K562 (cell line): ENCODE measurements around the gene MGST3. TPM values are rescaled to one million over a fixed set of nuclear protein-coding genes. Genes with fewer than 3 reads are reported as not detected.

Experiments
- DACH1 ChIP-seq: fragments of 450-650 bp; IDR thresholded peaks from 2 replicates; pipeline ENCODE4 v1.6.1; 2018; ENCODE audit not compliant: partially characterized antibody
- HNRNPK ChIP-seq: fragments of 200-400 bp; formaldehyde crosslinking; IDR thresholded peaks from one replicate; pipeline ENCODE4 v1.6.1; 2018; ENCODE audit warnings: mild to moderate bottlenecking, low read depth, low read length; ENCODE audit not compliant: poor library complexity, severe bottlenecking
- HNRNPLL ChIP-seq: fragments of 200-400 bp; formaldehyde crosslinking; IDR thresholded peaks from 2 replicates; pipeline ENCODE4 v1.6.1; 2017; ENCODE audit warnings: low read length, low read depth, mild to moderate bottlenecking; ENCODE audit not compliant: poor library complexity, severe bottlenecking
- JUND ChIP-seq, 2 experiments: IDR thresholded peaks; 2 replicates in 1 of 2; 3 replicates in 1 of 2; pipeline ENCODE4 v1.6.1; 2011; ENCODE audit warnings: borderline replicate concordance in 2 of 2, low read depth in 2 of 2, low read length in 2 of 2, improper control_type of control experiment in 1 of 2, missing biosample characterization in 1 of 2, missing genetic modification characterization in 1 of 2, missing genetic modification reagents in 1 of 2
- KAT7 ChIP-seq: sonication (generic); formaldehyde crosslinking; IDR thresholded peaks from 2 replicates; pipeline ENCODE4 v1.8.0; 2022; ENCODE audit warnings: missing genetic modification reagents, mild to moderate bottlenecking, borderline replicate concordance
- LCOR ChIP-seq: sonication (generic); formaldehyde crosslinking; IDR thresholded peaks from 2 replicates; pipeline ENCODE4 v1.8.0; 2022; ENCODE audit warnings: mild to moderate bottlenecking, missing genetic modification reagents
- MAZ ChIP-seq, 2 experiments: fragments of 450-650 bp in 1 of 2; sonication (generic) in 1 of 2; formaldehyde crosslinking; IDR thresholded peaks in 1 of 2; conservative IDR thresholded peaks in 1 of 2; 2 replicates each; pipeline versions ENCODE4 v1.4.0 to v1.5.0; 2020; ENCODE audit warnings: mild to moderate bottlenecking in 1 of 2, missing genetic modification reagents in 1 of 2
- SMARCA4 ChIP-seq: fragments of 450-650 bp; IDR thresholded peaks from 2 replicates; pipeline ENCODE4 v1.6.1; 2016
- TEAD4 ChIP-seq, 2 experiments: sonication (generic) in 1 of 2; formaldehyde crosslinking in 1 of 2; IDR thresholded peaks; 2 replicates each; pipeline versions ENCODE4 v1.6.1 to v1.8.0; 2012 to 2022; ENCODE audit warnings: borderline replicate concordance in 1 of 2, inconsistent platforms in 1 of 2, low read length in 1 of 2, mild to moderate bottlenecking in 1 of 2, missing genetic modification reagents in 1 of 2
- ZBTB5 ChIP-seq: fragments of 450-650 bp; IDR thresholded peaks from 2 replicates; pipeline ENCODE4 v1.6.1; 2017; ENCODE audit warnings: antibody characterized with exemption
- ZFP36 ChIP-seq: fragments of 150-350 bp; IDR thresholded peaks from 2 replicates; pipeline ENCODE4 v1.6.1; 2018; ENCODE audit warnings: low read length, low read depth; ENCODE audit not compliant: partially characterized antibody
- ZNF324 ChIP-seq: fragments of 250-450 bp; sonication (Bioruptor Pico); IDR thresholded peaks from 2 replicates; pipeline ENCODE4 v1.4.0; 2020; ENCODE audit warnings: mild to moderate bottlenecking
- polyA plus RNA-seq, 8 experiments: library from polyadenylated mRNA; depleted of rRNA in 4 of 8; stranded (reverse) in 5 of 8; unstranded in 3 of 8; fragments of >200 nt; fragmentation: Nextera tagmentation in 2 of 8; fragmentation: Illumina TruSeq in 1 of 8; extraction: Ambion mirVana in 2 of 8; extraction: Trizol in 1 of 8; gene quantifications; 2 replicates each; pipeline versions ENCODE4 v1.2.1 to v1.2.3, GENCODE V29; 2011 to 2014; ENCODE audit warnings: inconsistent platforms in 1 of 8, missing spikeins in 1 of 8
- total RNA-seq, 7 experiments: library from RNA; depleted of rRNA in 6 of 7; stranded (reverse); fragments of >200 nt in 6 of 7; fragmentation: Illumina TruSeq in 2 of 7; extraction: Trizol in 2 of 7; gene quantifications; 2 replicates each; pipeline versions ENCODE4 v1.2.1 to v1.2.3, GENCODE V29; 2011 to 2021; ENCODE audit warnings: low replicate concordance in 1 of 7
- TF ChIP-seq, protein P1 (sequence below): fragments of 450-650 bp; IDR thresholded peaks from 2 replicates; pipeline ENCODE4 v1.6.1; 2016; ENCODE audit warnings: low read depth
- TF ChIP-seq, protein P2 (sequence below): fragments of 450-650 bp; conservative IDR thresholded peaks from 2 replicates; pipeline ENCODE4 v1.6.1; 2016; ENCODE audit warnings: missing genetic modification characterization, low read depth, mild to moderate bottlenecking, control low read depth, missing compliant biosample characterization

The MGST3 gene
- total and polyA plus RNA-seq, 9 of the 15 experiments (the other 6 are each of a cell fraction or from before 2014, with no cell fraction given) = 70.7 to 287 (median 105) TPM

GRCh38 chr1:165630629-165631341 is at the start of gene MGST3 (continued):
- TF ChIP-seq, protein P1, sequence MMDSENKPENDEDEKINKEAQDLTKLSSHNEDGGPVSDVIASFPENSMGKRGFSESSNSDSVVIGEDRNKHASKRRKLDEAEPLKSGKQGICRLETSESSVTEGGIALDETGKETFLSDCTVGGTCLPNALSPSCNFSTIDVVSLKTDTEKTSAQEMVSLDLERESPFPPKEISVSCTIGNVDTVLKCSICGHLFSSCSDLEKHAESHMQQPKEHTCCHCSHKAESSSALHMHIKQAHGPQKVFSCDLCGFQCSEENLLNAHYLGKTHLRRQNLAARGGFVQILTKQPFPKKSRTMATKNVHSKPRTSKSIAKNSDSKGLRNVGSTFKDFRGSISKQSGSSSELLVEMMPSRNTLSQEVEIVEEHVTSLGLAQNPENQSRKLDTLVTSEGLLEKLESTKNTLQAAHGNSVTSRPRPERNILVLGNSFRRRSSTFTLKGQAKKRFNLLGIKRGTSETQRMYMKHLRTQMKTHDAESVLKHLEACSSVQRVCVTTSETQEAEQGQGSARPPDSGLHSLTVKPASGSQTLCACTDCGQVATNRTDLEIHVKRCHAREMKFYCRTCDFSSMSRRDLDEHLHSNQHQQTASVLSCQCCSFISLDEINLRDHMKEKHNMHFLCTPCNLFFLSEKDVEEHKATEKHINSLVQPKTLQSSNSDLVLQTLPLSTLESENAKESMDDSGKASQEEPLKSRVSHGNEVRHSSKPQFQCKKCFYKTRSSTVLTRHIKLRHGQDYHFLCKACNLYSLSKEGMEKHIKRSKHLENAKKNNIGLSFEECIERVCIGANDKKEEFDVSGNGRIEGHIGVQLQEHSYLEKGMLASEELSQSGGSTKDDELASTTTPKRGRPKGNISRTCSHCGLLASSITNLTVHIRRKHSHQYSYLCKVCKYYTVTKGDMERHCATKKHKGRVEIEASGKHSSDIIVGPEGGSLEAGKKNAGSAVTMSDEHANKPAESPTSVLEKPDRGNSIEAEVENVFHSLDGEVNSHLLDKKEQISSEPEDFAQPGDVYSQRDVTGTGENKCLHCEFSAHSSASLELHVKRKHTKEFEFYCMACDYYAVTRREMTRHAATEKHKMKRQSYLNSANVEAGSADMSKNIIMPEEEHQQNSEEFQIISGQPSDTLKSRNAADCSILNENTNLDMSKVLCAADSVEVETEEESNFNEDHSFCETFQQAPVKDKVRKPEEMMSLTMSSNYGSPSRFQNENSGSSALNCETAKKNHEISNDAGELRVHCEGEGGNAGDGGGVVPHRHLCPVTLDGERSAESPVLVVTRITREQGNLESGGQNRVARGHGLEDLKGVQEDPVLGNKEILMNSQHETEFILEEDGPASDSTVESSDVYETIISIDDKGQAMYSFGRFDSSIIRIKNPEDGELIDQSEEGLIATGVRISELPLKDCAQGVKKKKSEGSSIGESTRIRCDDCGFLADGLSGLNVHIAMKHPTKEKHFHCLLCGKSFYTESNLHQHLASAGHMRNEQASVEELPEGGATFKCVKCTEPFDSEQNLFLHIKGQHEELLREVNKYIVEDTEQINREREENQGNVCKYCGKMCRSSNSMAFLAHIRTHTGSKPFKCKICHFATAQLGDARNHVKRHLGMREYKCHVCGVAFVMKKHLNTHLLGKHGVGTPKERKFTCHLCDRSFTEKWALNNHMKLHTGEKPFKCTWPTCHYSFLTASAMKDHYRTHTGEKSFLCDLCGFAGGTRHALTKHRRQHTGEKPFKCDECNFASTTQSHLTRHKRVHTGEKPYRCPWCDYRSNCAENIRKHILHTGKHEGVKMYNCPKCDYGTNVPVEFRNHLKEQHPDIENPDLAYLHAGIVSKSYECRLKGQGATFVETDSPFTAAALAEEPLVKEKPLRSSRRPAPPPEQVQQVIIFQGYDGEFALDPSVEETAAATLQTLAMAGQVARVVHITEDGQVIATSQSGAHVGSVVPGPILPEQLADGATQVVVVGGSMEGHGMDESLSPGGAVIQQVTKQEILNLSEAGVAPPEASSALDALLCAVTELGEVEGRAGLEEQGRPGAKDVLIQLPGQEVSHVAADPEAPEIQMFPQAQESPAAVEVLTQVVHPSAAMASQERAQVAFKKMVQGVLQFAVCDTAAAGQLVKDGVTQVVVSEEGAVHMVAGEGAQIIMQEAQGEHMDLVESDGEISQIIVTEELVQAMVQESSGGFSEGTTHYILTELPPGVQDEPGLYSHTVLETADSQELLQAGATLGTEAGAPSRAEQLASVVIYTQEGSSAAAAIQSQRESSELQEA = peak; percentile 99
- TF ChIP-seq TEAD4 (IDR thresholded peaks at IDR 0.05; ENCODE audit: low read length) = no peak
- TF ChIP-seq TEAD4 (CRISPR knock-in tag; IDR thresholded peaks at IDR 0.05; ENCODE audit: borderline replicate concordance) = 0 out of 2 replicates have a peak, but pooled peaks have one; percentile 23
- no peak for TF ChIP-seq ZNF324 (CRISPR knock-in tag)
- TF ChIP-seq DACH1 = peak; percentile 96
- no peak for TF ChIP-seq ZBTB5
- TF ChIP-seq ZFP36 = no peak
- TF ChIP-seq KAT7 (CRISPR knock-in tag) = no peak
- TF ChIP-seq, protein P2, sequence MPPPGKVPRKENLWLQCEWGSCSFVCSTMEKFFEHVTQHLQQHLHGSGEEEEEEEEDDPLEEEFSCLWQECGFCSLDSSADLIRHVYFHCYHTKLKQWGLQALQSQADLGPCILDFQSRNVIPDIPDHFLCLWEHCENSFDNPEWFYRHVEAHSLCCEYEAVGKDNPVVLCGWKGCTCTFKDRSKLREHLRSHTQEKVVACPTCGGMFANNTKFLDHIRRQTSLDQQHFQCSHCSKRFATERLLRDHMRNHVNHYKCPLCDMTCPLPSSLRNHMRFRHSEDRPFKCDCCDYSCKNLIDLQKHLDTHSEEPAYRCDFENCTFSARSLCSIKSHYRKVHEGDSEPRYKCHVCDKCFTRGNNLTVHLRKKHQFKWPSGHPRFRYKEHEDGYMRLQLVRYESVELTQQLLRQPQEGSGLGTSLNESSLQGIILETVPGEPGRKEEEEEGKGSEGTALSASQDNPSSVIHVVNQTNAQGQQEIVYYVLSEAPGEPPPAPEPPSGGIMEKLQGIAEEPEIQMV (tag) = no peak
- TF ChIP-seq HNRNPLL = peak; percentile 52
- no peak; the same call in 1 of the 2 replicates for TF ChIP-seq JUND (IDR thresholded peaks at IDR 0.05; ENCODE audit: borderline replicate concordance, low read depth, low read length)
- peak; percentile 37; the same call in 2 of the 3 replicates for TF ChIP-seq JUND (tag; IDR thresholded peaks at IDR 0.05; ENCODE audit: borderline replicate concordance, low read depth, low read length)
- TF ChIP-seq MAZ (CRISPR knock-in tag; conservative IDR thresholded peaks at IDR 0.05 in 1 of 2, IDR thresholded peaks at IDR 0.05 in 1 of 2) = peak; percentile 64 to 78; a peak in 3 of 4 replicates
- no peak for TF ChIP-seq HNRNPK
- TF ChIP-seq SMARCA4 = peak; percentile 40; the same call in 1 of the 2 replicates
- peak; percentile 76; the same call in 1 of the 2 replicates for TF ChIP-seq LCOR
